Epithelial cell of umbilical artery (primary cell): Measurements from ENCODE around the gene PCDHB9. TPM values are rescaled to one million over a fixed set of nuclear protein-coding genes. Genes with fewer than 3 reads are reported as not detected.

ENCODE experiments used
- total RNA-seq: library from RNA; depleted of rRNA; stranded (reverse); fragments of >200 nt; gene quantifications from 2 replicates; pipeline ENCODE4 v1.2.3, GENCODE V29; 2014

The PCDHB9 gene
- total RNA-seq = 0.15 TPM in 1 of 2 replicates, not detected in the other

GRCh38 chr5:141186897-141187512, at the start of gene PCDHB9:
TSS of gene PCDHB9 (plus strand) at chr5:141187161. CDS start at chr5:141187319, 158 bp downstream.

GRCh38 chr5:141149812-141150211, 37.1 kb upstream of the PCDHB9 start, which contains the start of gene PCDHB6:
TSS of gene PCDHB6 (plus strand) at chr5:141150057. CDS start at chr5:141150258, 201 bp downstream.

GRCh38 chr5:141172381-141173204, 14.4 kb upstream of the PCDHB9 start, which contains the start of gene PCDHB7:
TSS of gene PCDHB7 (plus strand) at chr5:141172644. CDS start at chr5:141172836, 192 bp downstream.

GRCh38 chr5:141177577-141178191, 9.3 kb upstream of the PCDHB9 start, which contains the start of gene PCDHB8:
TSS of gene PCDHB8 (plus strand) at chr5:141177790. CDS start at chr5:141178035, 245 bp downstream.

GRCh38 chr5:141182248-141182647, 4.7 kb upstream of the PCDHB9 start, which contains the start of gene PCDHB16:
TSS of gene PCDHB16 (plus strand) at chr5:141182387. CDS start at chr5:141182560, 173 bp downstream.

GRCh38 chr5:141192110-141192725, 5.3 kb downstream of the PCDHB9 start, which contains the start of gene PCDHB10:
TSS of gene PCDHB10 (plus strand) at chr5:141192353. CDS start at chr5:141192553, 200 bp downstream.

GRCh38 chr5:141199359-141200235, 12.6 kb downstream of the PCDHB9 start, which contains the start of gene PCDHB11:
TSS of gene PCDHB11 (plus strand) at chr5:141199627. CDS start at chr5:141199775, 148 bp downstream.

GRCh38 chr5:141208478-141208877, 21.5 kb downstream of the PCDHB9 start, which contains the start of gene PCDHB12:
TSS of gene PCDHB12 (plus strand) at chr5:141208719. CDS start at chr5:141208908, 189 bp downstream.

GRCh38 chr5:141213656-141214339, 26.8 kb downstream of the PCDHB9 start, which contains the start of gene PCDHB13:
TSS of gene PCDHB13 (plus strand) at chr5:141213919. CDS start at chr5:141214124, 205 bp downstream.

GRCh38 chr5:141223112-141223783, 36.3 kb downstream of the PCDHB9 start, which contains the start of gene PCDHB14:
TSS of gene PCDHB14 (plus strand) at chr5:141223343. CDS start at chr5:141223506, 163 bp downstream.

Other genes starting within 250 kb of the PCDHB9 start
- under 0.01 and 0.30 TPM in 2 replicates for gene PCDHAC2, start 220.7 kb upstream of the PCDHB9 start, total RNA-seq
- gene PCDHB1, start 135.8 kb upstream of the PCDHB9 start, total RNA-seq = not detected in 2 replicates
- gene PCDHB2, start 92.5 kb upstream of the PCDHB9 start, total RNA-seq = under 0.01 and 0.32 TPM in 2 replicates
- gene PCDHB3, start 86.7 kb upstream of the PCDHB9 start, total RNA-seq = under 0.01 TPM in 1 of 2 replicates, not detected in the other
- under 0.01 and 0.15 TPM in 2 replicates for gene PCDHB4, start 65.3 kb upstream of the PCDHB9 start, total RNA-seq
- gene PCDHB5, start 52.0 kb upstream of the PCDHB9 start, total RNA-seq = under 0.01 and 0.46 TPM in 2 replicates
- not detected in 2 replicates for gene PCDHB6, start 37.1 kb upstream of the PCDHB9 start, total RNA-seq
- gene PCDHB7, start 14.5 kb upstream of the PCDHB9 start, total RNA-seq = under 0.01 TPM in 1 of 2 replicates, not detected in the other
- under 0.01 and 0.15 TPM in 2 replicates for gene PCDHB8, start 9.4 kb upstream of the PCDHB9 start, total RNA-seq
- gene PCDHB16, start 4.8 kb upstream of the PCDHB9 start, total RNA-seq = under 0.01 TPM in 2 replicates
- 0.30 and 0.32 TPM in 2 replicates for gene PCDHB10, start 5.2 kb downstream of the PCDHB9 start, total RNA-seq
- under 0.01 and 0.15 TPM in 2 replicates for gene PCDHB11, start 12.5 kb downstream of the PCDHB9 start, total RNA-seq
- gene PCDHB12, start 21.6 kb downstream of the PCDHB9 start, total RNA-seq = under 0.01 TPM in 1 of 2 replicates, not detected in the other
- gene PCDHB13, start 26.8 kb downstream of the PCDHB9 start, total RNA-seq = 0.15 and 0.65 TPM in 2 replicates
- gene PCDHB14, start 36.2 kb downstream of the PCDHB9 start, total RNA-seq = 0.61 and 0.65 TPM in 2 replicates
- 0.32 and 0.46 TPM in 2 replicates for gene PCDHB15, start 58.2 kb downstream of the PCDHB9 start, total RNA-seq
- gene SLC25A2, start 116.9 kb downstream of the PCDHB9 start, total RNA-seq = 0.15 TPM in 1 of 2 replicates, not detected in the other
- gene TAF7, start 133.6 kb downstream of the PCDHB9 start, total RNA-seq = 76.7 and 85.6 TPM in 2 replicates
- under 0.01 and 0.32 TPM in 2 replicates for gene PCDHGA1, start 143.4 kb downstream of the PCDHB9 start, total RNA-seq
- gene PCDHGA2, start 151.6 kb downstream of the PCDHB9 start, total RNA-seq = 0.46 and 0.65 TPM in 2 replicates
- 0.15 and 0.32 TPM in 2 replicates for gene PCDHGA3, start 156.7 kb downstream of the PCDHB9 start, total RNA-seq
- gene PCDHGB1, start 162.9 kb downstream of the PCDHB9 start, total RNA-seq = under 0.01 and 0.65 TPM in 2 replicates
- 1.7 and 1.9 TPM in 2 replicates for gene PCDHGA4, start 167.9 kb downstream of the PCDHB9 start, total RNA-seq
- gene PCDHGB2, start 172.8 kb downstream of the PCDHB9 start, total RNA-seq = 0.46 and 0.65 TPM in 2 replicates
- gene PCDHGA5, start 177.0 kb downstream of the PCDHB9 start, total RNA-seq = 0.30 and 0.32 TPM in 2 replicates
- gene PCDHGB3, start 183.1 kb downstream of the PCDHB9 start, total RNA-seq = 0.46 and 1.3 TPM in 2 replicates
- gene PCDHGA6, start 186.7 kb downstream of the PCDHB9 start, total RNA-seq = 0.76 and 0.97 TPM in 2 replicates
- 0.65 and 0.91 TPM in 2 replicates for gene PCDHGA7, start 195.6 kb downstream of the PCDHB9 start, total RNA-seq
- gene PCDHGB4, start 200.5 kb downstream of the PCDHB9 start, total RNA-seq = 4.9 and 10.1 TPM in 2 replicates
- 0.46 and 0.97 TPM in 2 replicates for gene PCDHGA8, start 205.5 kb downstream of the PCDHB9 start, total RNA-seq
- gene PCDHGB5, start 210.8 kb downstream of the PCDHB9 start, total RNA-seq = 6.1 and 9.1 TPM in 2 replicates
- 0.76 and 0.97 TPM in 2 replicates for gene PCDHGA9, start 215.6 kb downstream of the PCDHB9 start, total RNA-seq
- 0.97 and 1.1 TPM in 2 replicates for gene PCDHGB6, start 220.9 kb downstream of the PCDHB9 start, total RNA-seq
- gene PCDHGA10, start 225.8 kb downstream of the PCDHB9 start, total RNA-seq = 2.3 TPM in 2 replicates
- gene PCDHGB7, start 230.5 kb downstream of the PCDHB9 start, total RNA-seq = 2.9 and 3.3 TPM in 2 replicates
- 5.3 and 5.8 TPM in 2 replicates for gene PCDHGA11, start 233.9 kb downstream of the PCDHB9 start, total RNA-seq
- gene PCDHGA12, start 243.3 kb downstream of the PCDHB9 start, total RNA-seq = 5.2 and 5.9 TPM in 2 replicates